Natural killer cell (primary cell): ENCODE data around the gene ZSWIM1. TPM values are rescaled to one million over a fixed set of nuclear protein-coding genes. Genes with fewer than 3 reads are reported as not detected.

Experiments used
- ATAC-seq, 3 donors: fragments of 150-1000 bp in 2 of 3; fragments of 200-7000 bp in 1 of 3; cut with Tn5 transposase; 1 replicate in 1 of 3; 2 replicates in 2 of 3; pipeline ENCODE4 v1.10.0; 2021; ENCODE audit warnings: mild to moderate bottlenecking in 2 of 3, moderate library complexity in 2 of 3
- DNase-seq, 2 donors: peaks; one replicate each; pipeline versions ENCODE4 v3.0.0 to v3.0.0-alpha.2; 2013 to 2021; ENCODE audit warnings: mixed read lengths in 1 of 2
- H3K27ac ChIP-seq: one replicate; pipeline ENCODE4 v1.5.1; 2013; ENCODE audit warnings: mild to moderate bottlenecking, low read length
- H3K27me3 ChIP-seq: one replicate; pipeline ENCODE4 v1.6.1; 2013; ENCODE audit warnings: low read length; ENCODE audit not compliant: control insufficient read depth, insufficient read depth
- H3K36me3 ChIP-seq: one replicate; pipeline ENCODE4 v1.6.1; 2013; ENCODE audit warnings: low read length; ENCODE audit not compliant: control insufficient read depth, insufficient read depth
- H3K4me1 ChIP-seq: one replicate; pipeline ENCODE4 v1.6.1; 2013; ENCODE audit warnings: low read length; ENCODE audit not compliant: control insufficient read depth, insufficient read depth
- H3K4me3 ChIP-seq: one replicate; pipeline ENCODE4 v1.5.1; 2013; ENCODE audit warnings: low read length
- H3K9me3 ChIP-seq: one replicate; pipeline ENCODE4 v1.6.1; 2013; ENCODE audit warnings: low read length; ENCODE audit not compliant: control insufficient read depth, insufficient read depth
- H3K27ac Mint-ChIP-seq, 2 donors: one replicate each; pipeline ENCODE4 v1.8.0; 2022; ENCODE audit warnings: mild to moderate bottlenecking in 2 of 2, mixed read lengths in 2 of 2, moderate library complexity in 1 of 2
- H3K27me3 Mint-ChIP-seq, 2 donors: one replicate each; pipeline ENCODE4 v1.8.0; 2022; ENCODE audit warnings: low read depth in 2 of 2, mixed read lengths in 2 of 2
- H3K36me3 Mint-ChIP-seq: one replicate; pipeline ENCODE4 v1.8.0; 2022; ENCODE audit warnings: mixed read lengths
- H3K4me1 Mint-ChIP-seq, 2 donors: one replicate each; pipeline ENCODE4 v1.8.0; 2022; ENCODE audit warnings: mixed read lengths in 2 of 2
- H3K4me3 Mint-ChIP-seq: one replicate; pipeline ENCODE4 v1.8.0; 2022; ENCODE audit warnings: mild to moderate bottlenecking, moderate library complexity, mixed read lengths
- H3K9me3 Mint-ChIP-seq, 2 donors: one replicate each; pipeline ENCODE4 v1.8.0; 2022; ENCODE audit warnings: mixed read lengths in 2 of 2
- WGBS: methylation state at CpG from one replicate; pipeline ENCODE4 v1.1.7; 2013; ENCODE audit warnings: missing lambda C conversion rate; ENCODE audit not compliant: insufficient coverage; 5-methylcytosine and 5-hydroxymethylcytosine counted together
- intact Hi-C: fragments of 100-400 bp; cut with micrococcal nuclease; formaldehyde crosslinking; loops from one replicate; pipeline ENCODE4 v1.14.2; 2022
- total RNA-seq, 4 donors: library from RNA; stranded (reverse); fragments of 120-200 nt in 1 of 4; gene quantifications; one replicate each; pipeline versions ENCODE4 v1.2.3 to v1.2.4, GENCODE V29; 2013 to 2022
- TF ChIP-seq, protein P1 (sequence below): fragments of 200-600 bp; IDR thresholded peaks from one replicate; pipeline ENCODE4 v1.8.0; 2022; ENCODE audit warnings: antibody characterized with exemption

The ZSWIM1 gene
- total RNA-seq, 3 donors from 2014 or later (not counting 1 experiment from before 2014, with no cell fraction given): 0.59 to 2.4 (median 0.89) TPM

DNA sequence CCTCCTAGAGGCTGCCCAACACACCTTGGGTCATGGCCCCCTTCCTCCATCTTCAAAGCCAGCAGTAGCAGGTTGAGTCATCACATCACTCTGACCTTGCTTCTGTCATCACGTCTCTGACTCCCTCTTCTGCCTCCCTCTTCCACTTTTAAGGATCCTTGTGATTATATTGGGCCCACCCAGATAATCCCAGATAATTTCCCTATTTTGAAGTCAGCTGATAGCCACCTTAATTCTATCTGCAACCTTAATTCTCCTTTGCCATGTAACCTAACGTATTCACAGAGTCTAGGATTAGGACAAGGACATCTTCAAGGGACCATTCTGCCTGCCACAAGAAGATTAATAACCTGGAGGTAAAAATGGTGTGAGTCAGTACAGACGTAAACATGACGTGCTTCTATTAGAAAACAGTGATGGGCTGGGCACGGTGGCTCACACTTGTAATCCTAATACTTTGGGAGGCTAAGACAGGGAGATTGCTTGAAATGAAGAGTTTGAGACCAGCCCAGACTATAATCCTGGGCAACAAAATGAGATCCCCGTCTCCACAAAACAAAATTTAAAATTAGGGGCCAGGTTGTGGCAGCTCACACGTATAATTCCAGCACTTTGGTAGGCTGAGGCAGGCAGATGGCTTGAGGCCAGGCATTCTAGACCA is 20.3 kb upstream of the ZSWIM1 start:
- H3K9me3 Mint-ChIP-seq: no peaks in the 10 kb centered on the region
- no peaks in the 10 kb centered on the region for H3K27me3 ChIP-seq
- no peaks in the 10 kb centered on the region for H3K36me3 Mint-ChIP-seq
- no peak for DNase-seq
- WGBS: 72% methylated on average over 7 of the region's 7 CpGs
- intact Hi-C loops: no loop called here
- peak overlapping the region; percentile 33 for H3K4me3 Mint-ChIP-seq
- no peaks in the 10 kb centered on the region for H3K9me3 ChIP-seq
- peaks cover 38 to 53% of the 10 kb centered on the region in 2 donors for H3K4me1 Mint-ChIP-seq
- peaks cover 24% of the 10 kb centered on the region for H3K4me1 ChIP-seq
- no peak overlapping the region for H3K27ac ChIP-seq
- TF ChIP-seq, protein P1, sequence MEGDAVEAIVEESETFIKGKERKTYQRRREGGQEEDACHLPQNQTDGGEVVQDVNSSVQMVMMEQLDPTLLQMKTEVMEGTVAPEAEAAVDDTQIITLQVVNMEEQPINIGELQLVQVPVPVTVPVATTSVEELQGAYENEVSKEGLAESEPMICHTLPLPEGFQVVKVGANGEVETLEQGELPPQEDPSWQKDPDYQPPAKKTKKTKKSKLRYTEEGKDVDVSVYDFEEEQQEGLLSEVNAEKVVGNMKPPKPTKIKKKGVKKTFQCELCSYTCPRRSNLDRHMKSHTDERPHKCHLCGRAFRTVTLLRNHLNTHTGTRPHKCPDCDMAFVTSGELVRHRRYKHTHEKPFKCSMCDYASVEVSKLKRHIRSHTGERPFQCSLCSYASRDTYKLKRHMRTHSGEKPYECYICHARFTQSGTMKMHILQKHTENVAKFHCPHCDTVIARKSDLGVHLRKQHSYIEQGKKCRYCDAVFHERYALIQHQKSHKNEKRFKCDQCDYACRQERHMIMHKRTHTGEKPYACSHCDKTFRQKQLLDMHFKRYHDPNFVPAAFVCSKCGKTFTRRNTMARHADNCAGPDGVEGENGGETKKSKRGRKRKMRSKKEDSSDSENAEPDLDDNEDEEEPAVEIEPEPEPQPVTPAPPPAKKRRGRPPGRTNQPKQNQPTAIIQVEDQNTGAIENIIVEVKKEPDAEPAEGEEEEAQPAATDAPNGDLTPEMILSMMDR: no peak
- H3K27ac Mint-ChIP-seq: no peak overlapping the region
- H3K27me3 Mint-ChIP-seq: no peaks in the 10 kb centered on the region
- no peak overlapping the region for H3K4me3 ChIP-seq
- no peaks in the 10 kb centered on the region for H3K36me3 ChIP-seq
- ATAC-seq: no peak

DNA sequence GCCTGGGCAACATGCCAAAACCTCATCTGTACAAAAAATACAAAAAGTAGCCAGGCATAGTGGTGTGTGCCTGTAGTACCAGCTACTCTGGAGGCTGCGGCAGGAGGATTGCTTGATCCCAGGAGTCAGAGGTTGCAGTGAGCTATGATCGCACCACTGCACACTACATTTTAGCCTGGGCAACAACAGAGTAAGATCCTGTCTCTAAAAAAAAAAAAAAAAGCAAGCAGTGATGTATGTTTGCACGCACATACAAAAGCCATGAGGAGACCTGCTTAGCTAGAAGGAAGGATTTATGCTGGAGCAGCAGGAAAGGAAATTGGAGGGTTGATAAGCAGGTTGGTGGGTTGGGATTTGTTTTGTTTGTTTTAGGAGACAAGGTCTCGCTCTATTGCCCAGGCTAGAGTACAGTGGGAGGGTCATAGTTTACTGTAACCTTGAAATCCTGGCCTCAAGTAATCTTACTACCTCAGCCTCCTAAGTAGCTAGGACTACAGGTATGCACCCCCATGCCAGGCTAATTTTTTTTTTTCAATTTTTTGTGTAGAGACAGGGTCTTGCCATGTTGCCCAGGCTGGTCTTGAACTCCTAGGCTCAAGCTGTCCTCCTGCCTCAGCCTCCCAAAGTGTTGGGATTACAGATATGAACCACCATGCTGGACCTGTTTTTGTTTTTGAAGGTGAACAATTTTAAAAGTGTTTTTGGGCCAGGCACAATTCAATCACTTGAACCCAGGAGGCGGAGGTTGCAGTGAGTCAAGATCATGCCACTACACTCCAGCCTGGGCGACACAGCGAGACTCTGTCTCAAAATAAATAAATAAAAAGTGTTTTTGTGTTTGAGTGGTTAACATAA is 19.6 kb upstream of the ZSWIM1 start:
- H3K27me3 Mint-ChIP-seq: no peaks in the 10 kb centered on the region
- no peak overlapping the region for H3K4me3 Mint-ChIP-seq
- H3K27me3 ChIP-seq: no peaks in the 10 kb centered on the region
- no peaks in the 10 kb centered on the region for H3K36me3 Mint-ChIP-seq
- H3K27ac ChIP-seq: no peak overlapping the region
- no peak overlapping the region for H3K4me3 ChIP-seq
- no peaks in the 10 kb centered on the region for H3K9me3 ChIP-seq
- TF ChIP-seq, protein P1: no peak
- 93% methylated on average over 7 of the region's 7 CpGs for whole genome bisulfite sequencing
- no peak for ATAC-seq
- no peaks in the 10 kb centered on the region for H3K36me3 ChIP-seq
- H3K4me1 ChIP-seq: peaks cover 16% of the 10 kb centered on the region
- no peak overlapping the region for H3K27ac Mint-ChIP-seq
- intact Hi-C loops: no loop called here
- DNase-seq: no peak
- H3K9me3 Mint-ChIP-seq: no peaks in the 10 kb centered on the region
- H3K4me1 Mint-ChIP-seq: peaks cover 36 to 46% of the 10 kb centered on the region in 2 donors

DNA sequence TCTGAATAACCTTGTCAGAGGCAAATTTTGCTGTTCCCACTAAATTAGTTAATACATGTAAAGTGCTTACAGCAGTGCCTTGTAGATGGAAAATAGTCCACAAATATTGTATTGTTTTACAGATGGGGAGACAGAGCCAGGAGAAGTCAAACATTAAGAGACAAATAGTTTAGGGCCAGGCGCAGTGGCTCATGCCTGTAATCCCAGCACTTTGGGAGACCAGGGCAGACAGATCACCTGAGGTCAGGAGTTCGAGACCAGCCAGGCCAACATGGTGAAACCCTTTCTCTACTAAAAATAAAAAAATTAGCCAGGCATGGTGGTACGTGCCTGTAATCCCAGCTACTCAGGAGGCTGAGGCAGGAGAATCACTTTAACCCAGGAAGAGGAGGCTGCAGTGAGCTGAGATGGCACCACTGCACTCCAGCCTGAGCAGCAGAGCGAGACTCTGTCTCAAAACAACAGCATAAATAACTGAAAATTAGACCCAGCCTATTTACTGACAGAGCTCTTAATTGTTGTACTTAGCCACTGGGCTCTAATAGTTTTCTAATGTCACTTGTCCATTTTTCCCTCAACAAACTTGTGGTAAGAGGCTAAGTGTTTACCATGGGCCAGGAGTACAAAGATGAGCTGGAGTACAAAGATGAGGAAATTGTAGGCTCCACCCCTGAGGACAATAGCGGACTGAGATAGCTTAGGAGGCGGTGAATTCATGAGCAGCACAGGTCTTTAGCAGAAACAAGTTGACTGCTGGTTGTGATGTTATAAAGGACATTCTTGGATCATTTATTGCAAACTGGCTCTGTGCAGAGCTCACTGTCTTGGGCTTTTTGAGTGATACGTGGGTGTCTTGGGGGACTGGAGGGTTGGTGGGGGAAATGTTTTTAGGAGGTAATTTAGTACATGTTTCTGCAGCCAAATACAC is 17.2 kb upstream of the ZSWIM1 start:
- Histone ChIP-seq H3K27me3 (no peaks in the 10 kb centered on the region), H3K9me3 (no peaks in the 10 kb centered on the region), H3K36me3 (no peaks in the 10 kb centered on the region), H3K27ac (no peak overlapping the region), H3K4me1 (no peaks in the 10 kb centered on the region), H3K4me3 (no peak overlapping the region)
- Mint-ChIP-seq H3K9me3 (no peaks in the 10 kb centered on the region), H3K4me1 (peaks cover 23 to 24% of the 10 kb centered on the region in 2 donors), H3K4me3 (no peak overlapping the region), H3K27ac (no peak overlapping the region), H3K27me3 (no peaks in the 10 kb centered on the region), H3K36me3 (no peaks in the 10 kb centered on the region)
- WGBS: 94% methylated on average over 7 of the region's 7 CpGs
- DNase-seq: no peak
- TF ChIP-seq, protein P1: no peak
- ATAC-seq: no peak
- intact Hi-C loops: no loop called here
